Measurements from ENCODE around the gene RALGAPB. TPM values are rescaled to one million over a fixed set of nuclear protein-coding genes. Genes with fewer than 3 reads are reported as not detected.

RALGAPB gene
- total and polyA plus RNA-seq, 2 donors = 15.0 to 52.5 TPM

- Histone ChIP-seq H3K4me3 (ENCODE audit: low read depth, low read length) (no peak overlapping the region), H3K4me1 (ENCODE audit: insufficient read depth) (no peaks in the 10 kb centered on the region), H3K27ac (ENCODE audit: low read depth) (no peak overlapping the region), H3K36me3 (ENCODE audit: insufficient read depth) (no peaks in the 10 kb centered on the region)
- 88% methylated on average over 15 of the region's 15 CpGs for WGBS
- DNase-seq (ENCODE audit: extremely low spot score) = no peak
These were observed 142.6 kb downstream of the RALGAPB start for GRCh38 chr20:38615283-38615682.

DNA sequence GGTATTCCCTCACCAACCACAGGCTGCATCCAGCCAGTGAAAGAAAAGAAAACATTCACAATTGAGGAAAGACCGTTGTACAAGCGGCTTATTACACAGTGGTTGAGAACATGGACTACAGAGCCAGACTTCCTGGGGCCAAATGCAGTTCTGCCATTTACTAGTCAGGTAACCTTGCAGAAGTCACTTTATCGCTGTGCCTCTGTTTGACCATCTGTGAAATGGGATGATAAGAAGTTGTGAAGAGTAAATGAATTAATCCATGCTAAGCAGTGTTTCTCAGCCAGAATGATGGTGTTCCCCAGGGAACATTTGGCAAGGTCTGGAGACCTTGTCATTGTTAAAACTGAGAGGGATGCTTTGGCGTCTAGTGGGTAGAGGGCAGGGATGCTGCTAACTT lies 143.8 kb downstream of the RALGAPB start:
- no peaks in the 10 kb centered on the region for H3K4me1 ChIP-seq (ENCODE audit: insufficient read depth)
- H3K4me3 ChIP-seq (ENCODE audit: low read depth, low read length) = no peak overlapping the region
- H3K27ac ChIP-seq (ENCODE audit: low read depth) = no peak overlapping the region
- H3K36me3 ChIP-seq (ENCODE audit: insufficient read depth) = no peaks in the 10 kb centered on the region
- WGBS = 89% methylated on average over 4 of the region's 4 CpGs
- no peak for DNase-seq (ENCODE audit: extremely low spot score)

- no peak for DNase-seq (ENCODE audit: extremely low spot score)
- Histone ChIP-seq H3K36me3 (ENCODE audit: insufficient read depth) (no peaks in the 10 kb centered on the region), H3K27ac (ENCODE audit: low read depth) (no peak overlapping the region), H3K4me3 (ENCODE audit: low read depth, low read length) (no peak overlapping the region), H3K4me1 (ENCODE audit: insufficient read depth) (no peaks in the 10 kb centered on the region)
- WGBS = 72% methylated on average over 16 of the region's 16 CpGs
These were observed 144.6 kb downstream of the RALGAPB start for GRCh38 chr20:38617011-38617829.

- no peaks in the 10 kb centered on the region for H3K4me1 ChIP-seq (ENCODE audit: insufficient read depth)
- H3K4me3 ChIP-seq (ENCODE audit: low read depth, low read length) = no peak overlapping the region
- H3K36me3 ChIP-seq (ENCODE audit: insufficient read depth) = no peaks in the 10 kb centered on the region
- no peak for DNase-seq (ENCODE audit: extremely low spot score)
- H3K27ac ChIP-seq (ENCODE audit: low read depth) = no peak overlapping the region
- WGBS = 89% methylated on average over 4 of the region's 4 CpGs
These were observed 145.2 kb downstream of the RALGAPB start for GRCh38 chr20:38617830-38618196.

DNA sequence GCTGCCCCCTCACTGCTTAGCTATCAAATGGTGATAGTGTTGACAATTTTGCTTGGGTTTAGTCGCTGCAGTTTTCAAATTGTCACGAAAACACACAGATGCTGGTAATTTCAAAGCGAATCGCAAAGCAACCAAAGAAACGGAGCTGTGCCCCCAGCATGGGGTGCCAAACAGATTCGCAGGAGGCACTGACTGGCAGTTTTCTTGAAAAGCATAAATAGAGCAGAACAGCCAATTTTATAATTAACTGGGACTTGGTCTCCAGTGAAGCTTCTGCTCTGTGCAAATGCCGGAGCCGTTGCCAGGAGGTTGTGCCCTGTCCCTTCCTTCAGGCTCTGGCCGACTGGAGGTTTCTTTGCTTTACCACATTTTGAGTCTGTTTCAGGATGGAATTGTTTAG lies 147.8 kb downstream of the RALGAPB start:
- 62% methylated on average over 9 of the region's 9 CpGs for WGBS
- Histone ChIP-seq H3K27ac (ENCODE audit: low read depth) (no peak overlapping the region), H3K4me3 (ENCODE audit: low read depth, low read length) (no peak overlapping the region), H3K4me1 (ENCODE audit: insufficient read depth) (no peaks in the 10 kb centered on the region), H3K36me3 (ENCODE audit: insufficient read depth) (no peaks in the 10 kb centered on the region)
- DNase-seq (ENCODE audit: extremely low spot score) = no peak

GRCh38 chr20:38623061-38623460 lies 150.4 kb downstream of the RALGAPB start:
- no peaks in the 10 kb centered on the region for H3K36me3 ChIP-seq (ENCODE audit: insufficient read depth)
- DNase-seq (ENCODE audit: extremely low spot score) = no peak
- 62% methylated on average over 4 of the region's 4 CpGs for WGBS

DNA sequence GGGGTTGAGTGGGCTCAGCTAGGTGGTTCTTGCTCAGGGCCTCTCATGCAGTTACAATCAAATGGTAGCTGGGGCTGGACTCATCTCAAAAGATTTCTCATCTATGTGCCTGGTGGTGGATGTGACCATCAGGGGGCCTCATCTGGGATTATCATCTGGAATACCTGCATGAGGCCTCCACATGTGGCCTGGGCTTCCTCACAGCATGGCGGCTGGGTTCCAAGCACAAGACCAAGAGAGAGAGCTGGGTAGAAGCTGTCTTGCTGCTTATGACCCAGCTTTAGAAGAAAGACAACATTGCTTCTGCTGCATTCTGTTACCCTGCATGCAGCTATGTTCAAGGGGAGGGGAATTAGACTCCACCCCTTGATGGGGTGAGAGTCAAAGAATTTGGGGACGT lies 151.4 kb downstream of the RALGAPB start:
- Histone ChIP-seq H3K27ac (ENCODE audit: low read depth) (no peak overlapping the region), H3K36me3 (ENCODE audit: insufficient read depth) (no peaks in the 10 kb centered on the region), H3K4me1 (ENCODE audit: insufficient read depth) (no peaks in the 10 kb centered on the region), H3K4me3 (ENCODE audit: low read depth, low read length) (no peak overlapping the region)
- WGBS = 58% methylated on average over 2 of the region's 2 CpGs
- no peak for DNase-seq (ENCODE audit: extremely low spot score)

More at GRCh38 chr20:38623061-38623460, 150.4 kb downstream of the RALGAPB start:
- no peak overlapping the region for H3K4me3 ChIP-seq (ENCODE audit: low read depth, low read length)
- no peaks in the 10 kb centered on the region for H3K4me1 ChIP-seq (ENCODE audit: insufficient read depth)
- H3K27ac ChIP-seq (ENCODE audit: low read depth) = no peak overlapping the region

- no peak for DNase-seq (ENCODE audit: extremely low spot score)
- H3K27ac ChIP-seq (ENCODE audit: low read depth) = no peak overlapping the region
- no peaks in the 10 kb centered on the region for H3K36me3 ChIP-seq (ENCODE audit: insufficient read depth)
- H3K4me3 ChIP-seq (ENCODE audit: low read depth, low read length) = no peak overlapping the region
- no peaks in the 10 kb centered on the region for H3K4me1 ChIP-seq (ENCODE audit: insufficient read depth)
These were observed 153.3 kb downstream of the RALGAPB start for GRCh38 chr20:38625896-38626295.

DNA sequence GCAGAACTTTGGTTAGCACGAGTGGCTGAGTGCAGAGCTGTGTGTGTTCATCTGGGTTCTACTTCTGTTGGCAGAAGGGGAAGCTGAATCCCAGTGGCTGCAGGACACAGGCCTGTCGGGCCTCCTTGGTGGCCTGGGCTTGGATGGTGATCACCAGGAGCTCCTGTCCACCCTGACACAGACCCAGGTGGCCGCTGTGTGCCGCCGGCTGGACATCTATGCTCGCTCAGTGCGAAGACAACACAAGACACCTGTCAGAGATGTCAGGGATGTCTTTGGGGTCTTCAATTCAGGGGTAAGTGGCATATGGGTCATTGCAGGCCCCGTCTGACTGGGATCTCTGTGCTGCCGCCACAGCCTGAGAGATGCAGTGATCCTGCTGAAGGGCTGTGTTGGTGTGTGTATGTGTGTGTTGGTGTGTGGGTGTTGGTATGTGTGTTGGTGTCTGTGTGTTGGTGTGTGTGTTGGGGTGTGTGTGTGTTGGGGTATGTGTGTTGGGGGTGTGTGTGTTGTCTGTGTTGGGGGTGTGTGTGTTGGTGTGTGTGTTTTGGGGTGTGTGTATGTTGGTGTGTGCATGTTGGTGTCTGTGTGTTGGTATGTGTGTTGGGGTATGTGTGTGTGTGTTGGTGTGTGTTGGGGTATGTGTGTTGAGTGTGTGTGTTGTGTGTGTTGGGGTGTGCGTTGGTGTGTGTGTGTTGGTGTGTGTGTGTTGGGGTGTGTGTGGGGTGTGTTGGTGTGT lies 154.4 kb downstream of the RALGAPB start:
- H3K4me3 ChIP-seq (ENCODE audit: low read depth, low read length) = no peak overlapping the region
- no peaks in the 10 kb centered on the region for H3K4me1 ChIP-seq (ENCODE audit: insufficient read depth)
- WGBS = 88% methylated on average over 10 of the region's 10 CpGs
- H3K36me3 ChIP-seq (ENCODE audit: insufficient read depth) = no peaks in the 10 kb centered on the region
- no peak for DNase-seq (ENCODE audit: extremely low spot score)
- no peak overlapping the region for H3K27ac ChIP-seq (ENCODE audit: low read depth)

Small RNAs within 50 kb of the gene (small RNA-seq; reads per million reads assigned to genes)
- not detected for gene MIR548O2
- gene RF00056 = not detected
- 21.1 reads per million, percentile 95 among the genes with 10 or more reads in this experiment for gene SNORA60
- gene SNORA71A = 7.7 reads per million, percentile 93 among the genes with 10 or more reads in this experiment
- 60.2 reads per million, percentile 97 among the genes with 10 or more reads in this experiment for gene SNORA71B
- 1.4 reads per million, percentile 81 among the genes with 10 or more reads in this experiment for gene SNORA71C
- gene SNORA71D = 126 reads per million, percentile 97 among the genes with 10 or more reads in this experiment
- not detected for gene SNORA71E

Other genes with a start within 250 kb of the RALGAPB start
- gene KIAA1755, start 212.1 kb upstream of the RALGAPB start, total RNA-seq = 6.8 TPM
- gene KIAA1755, start 212.1 kb upstream of the RALGAPB start, polyA plus RNA-seq = 6.1 TPM
- 0.32 TPM for gene BPI, start 168.7 kb upstream of the RALGAPB start, total RNA-seq
- gene BPI, start 168.7 kb upstream of the RALGAPB start, polyA plus RNA-seq = 0.09 TPM
- gene LBP, start 126.4 kb upstream of the RALGAPB start, total RNA-seq = not detected
- 1.8 TPM for gene LBP, start 126.4 kb upstream of the RALGAPB start, polyA plus RNA-seq
- gene SNHG17, start 37.5 kb upstream of the RALGAPB start, total RNA-seq = 4.6 TPM
- gene SNHG17, start 37.5 kb upstream of the RALGAPB start, polyA plus RNA-seq = 30.2 TPM
- gene ADIG, start 108.4 kb downstream of the RALGAPB start, total RNA-seq = not detected
- not detected for gene ADIG, start 108.4 kb downstream of the RALGAPB start, polyA plus RNA-seq
- gene ARHGAP40, start 129.0 kb downstream of the RALGAPB start, total RNA-seq = 1.9 TPM
- 0.92 TPM for gene ARHGAP40, start 129.0 kb downstream of the RALGAPB start, polyA plus RNA-seq